Putamen (tissue), 1 donor: ENCODE measurements around the gene TMEM190.

Experiments used
- DNase-seq: peaks from one replicate; pipeline ENCODE4 v3.0.0-alpha.2; 2016; ENCODE audit warnings: low spot score

The TMEM190 gene

DNA sequence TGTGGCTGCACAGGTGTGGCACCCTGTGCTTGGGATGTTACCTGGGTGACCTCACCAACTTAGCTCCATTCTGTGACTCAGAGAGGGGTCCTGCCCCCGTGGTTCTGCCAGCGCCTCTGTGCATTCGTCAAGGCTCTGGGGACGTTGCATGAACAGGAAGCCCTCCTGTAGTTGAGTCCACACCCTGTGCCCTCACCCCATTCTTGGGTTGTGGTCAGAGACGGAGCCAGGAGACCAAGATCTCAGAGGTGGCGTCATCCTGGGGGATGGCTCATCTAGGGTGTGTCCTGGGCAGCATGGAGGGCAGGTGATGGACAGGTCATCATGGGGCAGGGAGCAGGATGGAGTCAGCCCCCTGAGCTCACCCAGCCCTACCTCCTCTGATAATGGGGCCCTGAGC is 24.6 kb upstream of the TMEM190 start:
- DNase-seq = no peak

- no peak for DNase-seq
Observed at GRCh38 chr19:55352549-55353145, 24.0 kb upstream of the TMEM190 start.

DNA sequence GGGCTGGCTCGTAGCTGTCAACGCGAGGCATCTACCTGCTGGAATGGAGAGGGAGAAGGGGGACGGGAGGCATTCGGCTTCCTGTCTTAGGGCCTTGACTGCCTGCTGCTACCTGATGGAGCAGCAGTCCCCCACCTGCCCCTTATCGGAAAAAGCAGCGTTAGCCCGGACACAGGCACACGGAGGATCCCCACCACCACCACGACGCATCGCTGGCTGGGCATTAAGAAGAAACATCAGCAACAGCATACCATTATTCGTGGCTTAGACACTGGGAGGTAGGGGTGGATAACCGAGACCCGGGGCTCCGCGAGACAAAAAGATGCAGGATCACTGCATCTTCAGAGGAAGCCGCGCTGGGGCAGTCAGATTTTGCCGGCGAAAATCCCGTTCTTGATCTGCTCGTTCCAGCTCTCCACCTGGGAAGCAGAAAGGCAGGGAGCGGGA is 23.2 kb upstream of the TMEM190 start:
- DNase-seq = no peak

DNA sequence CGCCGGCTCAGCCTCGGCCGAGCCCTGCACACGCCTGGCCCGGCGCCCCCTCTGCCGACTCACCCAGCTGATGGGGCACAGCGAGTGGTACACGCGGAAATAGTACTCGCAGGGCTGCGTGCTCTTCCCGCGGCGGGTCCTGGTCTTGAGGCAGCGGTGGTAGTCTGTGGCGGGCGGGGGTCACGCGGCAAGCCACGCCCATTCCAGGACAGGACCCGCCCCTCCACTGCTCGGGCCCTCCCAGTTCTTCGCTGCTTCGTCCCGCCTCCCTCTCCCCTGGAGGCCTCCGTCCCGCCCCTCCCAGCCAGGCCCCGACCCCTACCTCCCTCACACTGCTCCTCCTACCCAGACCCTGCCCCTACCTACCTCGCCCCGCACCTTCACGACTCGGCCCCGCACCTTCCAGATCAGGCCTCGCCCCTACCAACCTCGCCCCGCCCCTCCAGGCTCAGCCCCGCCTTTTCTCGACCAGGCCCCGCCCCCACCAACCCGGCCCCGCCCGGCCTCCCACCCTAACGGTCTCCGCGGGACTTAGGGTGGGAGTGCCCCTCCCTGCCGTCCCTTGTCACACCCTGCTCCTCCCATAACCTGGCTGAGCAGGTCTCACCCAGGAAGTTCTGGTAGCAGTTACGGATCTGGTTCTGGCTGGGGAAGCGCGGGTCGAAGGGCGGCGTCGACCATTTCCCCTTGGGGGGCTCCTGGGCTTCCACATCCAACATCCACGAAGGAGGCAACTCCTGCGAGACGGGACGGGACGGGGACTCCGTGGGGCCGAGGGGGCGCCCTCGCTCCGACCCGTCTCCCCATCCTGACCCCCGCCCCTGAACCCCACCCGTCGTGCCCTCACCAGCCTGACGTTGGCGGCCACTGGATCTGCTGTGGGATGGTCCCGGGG is 22.6 kb upstream of the TMEM190 start:
- no peak for DNase-seq

- no peak for DNase-seq
Observed at GRCh38 chr19:55354698-55355212, 21.9 kb upstream of the TMEM190 start, which contains the start of gene COX6B2. Gene COX6B2, minus strand, starts transcription at chr19:55354719. Its CDS starts 198 bp downstream, at chr19:55354521.

- DNase-seq = no peak
Observed at GRCh38 chr19:55355213-55355821, 21.3 kb upstream of the TMEM190 start.

- no peak for DNase-seq
Observed at GRCh38 chr19:55358493-55358892, 18.1 kb upstream of the TMEM190 start.

DNA sequence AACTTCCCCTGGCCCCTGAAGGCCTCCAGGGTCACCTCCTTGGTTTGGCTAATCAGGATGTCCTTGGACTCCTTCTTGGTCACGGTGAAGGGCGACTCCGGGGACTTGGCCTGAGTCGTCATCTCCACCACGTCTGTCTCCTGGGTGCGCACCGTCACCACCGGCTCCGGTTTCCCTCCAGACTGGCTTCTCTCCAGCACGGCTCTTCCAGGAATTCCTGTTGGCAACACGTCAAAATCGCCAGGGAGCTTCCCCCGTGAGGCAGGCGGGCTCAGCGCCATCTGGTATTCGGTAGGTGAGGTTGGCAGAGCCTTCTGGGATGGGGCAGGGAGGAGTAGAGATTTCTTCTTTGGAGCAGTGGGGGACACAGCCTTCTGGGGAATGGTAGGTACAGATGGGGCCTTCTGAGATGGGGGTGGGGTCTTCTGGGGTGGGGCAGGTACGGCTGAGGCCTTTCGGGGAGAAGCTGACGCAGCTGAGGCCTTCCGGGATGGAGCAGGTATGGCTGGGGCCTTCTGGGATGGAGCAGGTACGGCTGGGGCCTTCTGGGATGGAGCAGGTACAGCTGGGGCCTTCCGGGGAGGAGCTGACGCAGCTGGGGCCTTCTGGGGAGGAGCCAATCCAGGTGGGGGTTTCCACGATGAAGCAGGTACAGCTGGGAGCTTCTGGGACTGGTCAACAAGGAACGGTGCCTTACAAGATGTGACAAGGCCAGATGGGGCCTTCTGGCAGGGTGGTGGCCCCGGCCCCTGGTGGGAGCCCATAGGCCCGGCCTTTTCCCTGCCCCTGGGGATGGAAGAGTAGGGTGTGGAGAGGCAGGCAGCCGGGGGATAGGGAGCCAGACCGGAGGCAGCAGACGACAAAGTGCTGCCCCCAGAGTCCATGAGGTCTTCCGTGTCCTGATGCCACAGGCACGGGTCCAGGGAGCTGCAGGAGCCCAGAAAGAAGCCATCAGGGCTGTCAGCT is 17.4 kb upstream of the TMEM190 start:
- DNase-seq = no peak

DNA sequence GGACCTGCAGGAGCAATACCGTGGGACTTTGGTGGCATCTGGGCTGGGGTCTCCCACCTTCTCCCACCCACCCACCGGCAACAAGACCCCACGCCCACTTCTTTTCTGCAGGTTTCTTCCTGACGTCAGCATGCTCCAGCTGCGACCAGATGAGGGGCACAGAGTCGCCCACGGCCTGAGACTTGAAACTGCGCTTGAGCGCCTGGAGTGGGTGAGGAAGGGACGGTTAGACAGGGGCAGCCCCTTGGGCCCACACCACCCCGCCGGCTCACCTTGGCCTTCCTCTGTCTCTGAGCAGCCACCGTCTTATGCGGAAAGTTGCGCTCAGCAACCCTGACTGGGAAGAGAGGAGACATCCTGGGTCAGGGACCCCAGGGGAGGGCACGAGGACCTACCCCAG is 15.7 kb upstream of the TMEM190 start:
- DNase-seq = no peak

GRCh38 chr19:55362174-55362989 is 14.2 kb upstream of the TMEM190 start:
- DNase-seq = no peak

DNA sequence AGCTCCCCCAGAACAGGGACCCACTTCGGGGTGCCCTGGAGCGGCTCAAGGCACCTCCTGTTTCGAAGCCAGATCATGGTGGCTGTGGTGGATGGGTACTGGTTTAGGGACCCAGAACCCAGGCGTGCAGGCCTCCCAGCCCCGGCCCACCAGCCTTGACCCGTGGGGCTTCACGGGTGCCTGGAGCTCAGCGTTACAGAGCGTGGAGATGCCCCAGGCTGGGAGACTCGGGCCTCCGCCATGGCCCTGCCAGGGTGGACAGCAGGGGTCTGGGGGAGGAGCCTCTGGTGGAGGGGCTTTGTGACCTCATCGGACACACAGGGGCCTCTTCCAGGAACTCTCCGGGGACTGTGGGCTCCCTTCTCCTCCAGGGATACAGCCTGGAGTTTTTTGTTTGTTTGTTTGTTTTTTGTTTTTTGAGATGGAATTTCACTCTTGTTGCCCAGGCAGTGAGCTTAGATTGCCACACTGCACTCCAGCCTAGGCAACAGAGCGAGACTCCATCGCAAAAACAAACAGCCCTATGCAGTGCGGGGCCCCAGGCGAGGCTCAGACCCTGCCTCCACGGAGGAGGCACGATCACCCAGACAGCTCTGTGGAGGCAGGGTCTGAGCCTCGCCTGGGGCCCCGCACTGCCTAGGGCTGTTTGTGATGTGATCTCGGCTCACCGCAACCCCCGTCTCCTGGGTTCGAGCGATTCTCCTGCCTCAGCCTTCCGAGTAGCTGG is 13.5 kb upstream of the TMEM190 start, which contains the start of gene GARIN5B:
GARIN5B (minus strand) TSS at position 271 of the 727 bp plus-strand sequence; CDS start at position 77, 194 bp downstream.
- DNase-seq = no peak

GRCh38 chr19:55365245-55365644 is 11.4 kb upstream of the TMEM190 start:
- DNase-seq = no peak

GRCh38 chr19:55365964-55366363 is 10.7 kb upstream of the TMEM190 start:
- DNase-seq = no peak

- no peak for DNase-seq
Observed at GRCh38 chr19:55366790-55367189, 9.8 kb upstream of the TMEM190 start.

- DNase-seq = no peak
Observed at GRCh38 chr19:55368106-55368505, 8.5 kb upstream of the TMEM190 start.

GRCh38 chr19:55368701-55369563 is 7.7 kb upstream of the TMEM190 start:
- no peak for DNase-seq

DNA sequence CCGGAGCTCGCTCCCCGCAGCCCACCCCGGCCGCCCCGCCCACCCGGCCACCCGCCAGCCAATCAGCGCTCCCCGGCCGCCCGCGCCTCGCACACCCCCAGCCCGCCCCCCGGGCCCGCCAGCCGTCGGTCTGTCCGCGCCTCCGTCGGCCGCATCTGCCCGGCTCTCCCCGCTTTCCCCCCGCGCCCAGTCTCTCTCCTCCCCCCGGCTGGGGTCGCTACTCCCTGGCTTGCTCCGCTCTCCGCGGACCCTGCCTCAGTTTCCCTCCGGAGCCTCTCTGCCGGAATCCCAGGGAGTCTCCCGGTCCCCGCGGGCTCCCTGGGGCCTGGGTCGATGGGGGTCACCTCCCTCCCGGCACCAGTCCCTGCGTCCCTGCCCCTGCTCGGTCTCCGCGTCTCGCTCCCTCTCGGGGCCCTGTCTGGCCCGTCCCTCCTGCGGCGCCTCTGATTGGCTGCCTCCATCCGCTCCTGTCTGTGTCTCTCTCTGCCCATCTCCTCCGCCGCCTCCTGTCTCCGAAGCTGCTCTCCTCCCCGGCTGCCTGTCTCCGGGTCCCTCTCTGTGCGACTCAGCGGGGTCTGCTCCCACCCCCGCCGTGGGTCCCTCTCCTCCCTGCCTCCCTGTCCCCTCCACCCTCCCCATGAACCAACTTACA is 6.8 kb upstream of the TMEM190 start:
- no peak for DNase-seq

GRCh38 chr19:55370305-55370988 is 6.2 kb upstream of the TMEM190 start, which contains the start of gene IL11:
Gene IL11, minus strand, starts transcription at chr19:55370463. Its CDS starts 153 bp downstream, at chr19:55370310.
- no peak for DNase-seq
